ENCODE data around the gene CLEC3B.

DNA sequence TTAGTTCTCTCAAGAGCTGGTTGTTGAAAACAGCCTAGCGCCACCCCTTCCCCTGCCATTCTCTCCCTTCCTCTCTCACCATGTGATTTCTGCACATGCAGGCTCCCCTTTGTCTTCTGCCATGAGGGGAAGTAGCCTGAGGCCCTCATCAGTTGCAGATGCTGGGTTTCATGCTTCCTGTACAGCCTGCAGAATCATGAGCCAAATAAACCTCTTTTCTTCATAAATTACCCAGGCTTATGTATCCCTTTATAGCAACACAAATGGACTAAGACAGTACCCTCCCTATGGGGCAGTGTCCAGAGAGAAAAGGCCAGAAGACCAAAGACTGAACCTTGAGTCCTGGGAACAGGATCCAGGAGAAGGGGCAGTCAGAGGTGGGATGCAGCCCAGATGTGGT lies 54.7 kb downstream of the CLEC3B start:
- no peak for TF ChIP-seq POLR2A (IDR thresholded peaks at IDR 0.05)
- TF ChIP-seq CTCF (IDR thresholded peaks at IDR 0.05): no peak
- no peak for TF ChIP-seq EP300 (IDR thresholded peaks at IDR 0.05)
- no peak for TF ChIP-seq POLR2AphosphoS5 (IDR thresholded peaks at IDR 0.05)
